A204.1 (cell line): Measurements from ENCODE around the gene GATA2.

ENCODE experiments used
- FAIRE-seq: peaks from 2 replicates; lab custom pipeline; 2012; peaks lifted over from hg19 to GRCh38; lab: Jason Lieb, UNC

The GATA2 gene

GRCh38 chr3:128472449-128473179 is 20.4 kb downstream of the GATA2 start:
- FAIRE-seq: no peak

DNA sequence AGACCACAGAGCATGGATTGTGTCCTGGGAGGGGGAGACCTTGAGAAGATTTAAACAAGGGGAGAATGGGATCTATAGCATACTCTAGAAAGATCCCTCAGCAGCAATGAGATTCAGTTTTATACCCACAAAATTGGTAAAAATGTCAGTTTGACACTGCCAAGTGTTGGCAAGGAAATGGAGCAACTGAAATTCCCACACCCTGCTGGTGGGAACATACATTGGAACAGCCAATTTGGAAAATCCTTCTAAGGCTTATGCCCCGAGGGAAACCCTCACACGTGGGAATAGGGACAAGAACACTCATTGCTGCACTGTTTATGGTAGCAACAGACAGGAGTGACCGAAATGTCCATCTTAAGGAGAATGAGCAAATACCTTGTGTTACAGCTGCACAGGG is 21.3 kb downstream of the GATA2 start:
- FAIRE-seq: no peak

DNA sequence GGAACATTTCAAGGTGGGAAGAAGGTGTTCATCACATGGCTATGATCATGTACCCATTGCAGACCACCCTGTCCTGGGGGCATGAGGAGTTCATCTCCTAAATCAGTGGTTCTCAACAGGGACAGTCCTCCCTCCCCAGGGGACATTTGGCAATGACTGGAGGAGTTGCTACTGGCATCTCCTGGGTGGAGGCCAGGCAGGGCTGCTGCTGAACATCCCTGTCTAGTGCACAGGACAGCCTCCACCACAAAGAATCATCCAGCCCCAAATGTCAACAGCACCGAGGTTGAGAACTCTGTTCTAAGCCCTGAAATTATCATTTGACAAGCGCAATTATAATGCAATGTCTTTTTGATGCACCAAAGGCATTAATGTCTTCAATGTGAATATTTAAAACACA is 21.9 kb downstream of the GATA2 start:
- FAIRE-seq: no peak

DNA sequence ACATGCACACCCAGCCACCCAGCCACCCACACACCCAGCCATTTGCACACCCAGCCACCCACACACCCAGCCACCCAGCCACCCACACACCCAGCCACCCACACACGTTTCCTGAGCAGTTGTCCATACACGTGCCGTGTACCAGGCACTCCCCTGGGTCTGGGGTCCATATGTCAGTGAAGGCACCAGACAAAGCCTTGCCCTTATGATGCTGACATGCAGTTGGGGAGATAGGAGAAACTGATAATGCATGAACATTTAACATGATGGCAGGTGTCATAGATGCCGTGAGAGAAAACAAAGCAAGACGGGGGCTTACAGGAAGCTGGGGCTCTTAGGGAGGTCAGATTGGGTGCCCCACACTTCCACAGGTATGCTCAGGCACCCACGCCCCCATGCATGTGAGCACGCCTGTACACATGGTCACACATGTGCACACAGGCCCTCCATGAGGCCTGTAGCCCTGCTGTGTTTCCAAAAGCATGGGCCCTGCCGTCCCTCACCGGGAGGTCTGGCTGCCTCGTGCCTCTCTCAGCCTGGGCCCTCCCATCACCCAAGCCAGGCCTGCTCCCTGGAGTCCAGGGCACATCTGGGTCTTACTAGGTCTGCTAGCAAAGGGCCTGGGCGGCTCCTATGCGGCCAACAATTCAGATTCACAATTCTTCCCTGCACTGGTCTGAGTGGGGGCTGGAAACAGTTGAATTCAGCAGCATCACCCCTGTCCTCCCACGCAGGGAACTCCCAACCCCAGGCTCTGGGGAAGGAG is 22.7 kb downstream of the GATA2 start:
- FAIRE-seq: no peak

DNA sequence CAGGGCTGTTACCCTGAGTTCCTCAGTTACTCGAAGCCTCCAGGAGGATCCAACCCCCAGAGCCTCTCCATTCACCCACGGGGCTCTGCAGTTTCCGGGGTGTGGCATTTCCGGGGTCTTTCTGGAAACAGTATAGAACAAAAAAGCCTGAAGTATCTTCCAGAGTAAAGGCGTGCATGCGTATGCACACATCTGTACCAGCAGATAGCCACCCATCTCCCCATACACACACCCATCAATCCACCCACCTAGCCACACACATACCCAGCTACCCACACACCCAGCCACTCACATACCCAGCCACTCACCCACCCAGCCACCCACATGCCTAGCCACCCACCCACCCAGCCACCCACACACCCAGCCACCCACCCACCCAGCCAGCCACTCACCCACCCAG is 23.4 kb downstream of the GATA2 start:
- FAIRE-seq: no peak

DNA sequence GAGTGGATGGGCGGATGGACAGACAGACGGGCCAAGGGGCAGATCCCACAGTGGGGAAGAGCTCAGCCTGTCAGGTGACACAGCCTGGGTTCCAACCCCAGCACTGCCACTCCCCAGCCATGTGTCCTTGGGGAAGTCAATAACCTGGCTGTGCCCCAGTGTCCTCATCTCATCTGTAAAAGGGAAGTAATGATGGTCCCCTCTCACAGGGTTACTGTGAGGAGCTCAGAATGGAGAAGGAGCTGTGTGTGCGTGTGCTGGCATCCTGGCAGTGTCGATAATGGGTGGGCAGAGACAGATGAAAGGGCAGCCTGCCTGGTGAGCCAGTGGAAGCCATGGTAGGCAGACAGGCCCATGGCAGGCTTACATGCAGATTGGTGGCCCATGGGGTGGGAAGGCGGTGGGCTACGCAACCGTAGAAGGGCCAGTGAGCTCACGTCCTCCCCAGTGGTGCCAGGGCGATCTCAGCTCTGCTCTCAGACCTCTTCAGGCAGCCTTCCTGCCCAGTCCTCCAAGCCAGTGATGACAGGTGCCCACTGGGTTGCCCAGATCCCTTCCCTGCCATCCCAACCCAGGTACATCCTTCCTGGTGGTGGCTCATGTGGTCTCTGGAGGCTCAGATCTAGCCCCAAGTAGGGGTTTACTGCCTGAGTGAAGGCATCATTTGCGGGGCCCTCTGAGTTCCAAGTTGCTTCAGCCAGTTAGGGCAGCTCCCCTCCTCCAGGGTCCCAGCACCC is 24.0 kb downstream of the GATA2 start:
- no peak for FAIRE-seq

- no peak for FAIRE-seq
Observed at GRCh38 chr3:128468285-128468790, 24.7 kb downstream of the GATA2 start.

GRCh38 chr3:128466840-128467541 is 26.0 kb downstream of the GATA2 start, which contains the start of gene DNAJB8:
Gene DNAJB8, minus strand, starts transcription at chr3:128466890. Its CDS starts 3,645 bp downstream, at chr3:128463245.
- no peak for FAIRE-seq

GRCh38 chr3:128464702-128465101 is 28.3 kb downstream of the GATA2 start:
- FAIRE-seq: no peak

DNA sequence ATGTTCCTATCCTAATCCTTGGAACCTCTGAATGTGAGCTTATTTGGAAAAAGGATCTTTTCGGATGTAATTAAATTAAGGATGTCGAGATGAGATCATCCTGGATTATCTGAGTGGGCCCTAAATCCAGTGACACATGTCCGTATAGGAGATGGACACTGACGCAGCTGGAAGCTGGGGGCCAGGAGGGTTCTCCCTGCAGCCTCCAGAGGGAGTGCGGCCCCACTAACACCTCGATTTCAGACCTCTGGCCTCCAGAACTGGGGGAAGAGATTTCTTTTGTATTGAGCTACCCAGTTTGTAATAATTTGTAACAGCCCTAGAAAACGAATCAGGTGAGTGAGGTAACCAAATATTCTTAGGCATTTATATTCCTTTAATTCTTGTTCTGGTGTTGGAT is 28.8 kb downstream of the GATA2 start:
- no peak for FAIRE-seq

DNA sequence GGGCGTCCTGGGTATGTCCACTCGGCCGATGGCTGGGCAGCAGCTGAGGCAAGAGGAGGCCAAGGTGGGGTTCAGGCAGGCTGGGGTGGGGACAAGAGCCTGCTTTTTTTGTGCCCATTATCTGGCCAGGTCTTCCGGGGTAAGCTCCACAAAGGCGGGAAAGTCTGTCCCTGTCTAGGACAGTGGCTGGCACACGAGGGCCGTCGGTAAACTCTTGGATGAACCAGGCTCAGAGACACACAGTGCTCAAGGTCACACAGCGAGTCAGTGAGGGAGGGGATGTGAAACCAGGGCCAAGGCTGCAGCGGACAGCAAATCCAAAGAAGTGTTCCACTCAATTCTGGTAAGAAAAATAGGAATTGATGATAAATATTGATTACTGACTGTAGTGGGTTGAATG is 29.2 kb downstream of the GATA2 start:
- FAIRE-seq: no peak

DNA sequence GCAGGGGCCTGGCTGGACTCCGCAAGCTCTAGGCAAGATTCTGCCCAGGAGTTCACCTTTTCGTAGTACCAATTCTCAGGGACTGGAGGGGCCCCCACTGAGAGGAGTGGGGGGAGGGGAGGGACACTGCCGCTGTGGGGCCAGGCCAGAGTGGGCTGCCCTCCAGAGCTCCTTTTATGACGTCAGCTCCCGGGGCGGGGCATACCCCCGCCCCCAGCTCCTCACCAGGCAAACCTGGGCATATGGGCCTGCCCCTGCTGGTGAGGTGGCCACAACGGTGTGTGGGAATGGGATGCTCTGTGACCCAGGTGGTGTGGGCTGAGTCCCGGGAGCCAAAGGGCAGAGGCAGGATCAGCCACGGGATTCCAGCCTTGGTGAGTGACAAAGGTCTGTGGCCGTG is 29.6 kb downstream of the GATA2 start:
- FAIRE-seq: no peak

- FAIRE-seq: no peak
Observed at GRCh38 chr3:128462931-128463330, 30.1 kb downstream of the GATA2 start.

GRCh38 chr3:128462341-128462910 is 30.6 kb downstream of the GATA2 start:
- FAIRE-seq: no peak

GRCh38 chr3:128461731-128462130 is 31.3 kb downstream of the GATA2 start:
- no peak for FAIRE-seq

- FAIRE-seq: no peak
Observed at GRCh38 chr3:128459461-128459820, 33.6 kb downstream of the GATA2 start.

DNA sequence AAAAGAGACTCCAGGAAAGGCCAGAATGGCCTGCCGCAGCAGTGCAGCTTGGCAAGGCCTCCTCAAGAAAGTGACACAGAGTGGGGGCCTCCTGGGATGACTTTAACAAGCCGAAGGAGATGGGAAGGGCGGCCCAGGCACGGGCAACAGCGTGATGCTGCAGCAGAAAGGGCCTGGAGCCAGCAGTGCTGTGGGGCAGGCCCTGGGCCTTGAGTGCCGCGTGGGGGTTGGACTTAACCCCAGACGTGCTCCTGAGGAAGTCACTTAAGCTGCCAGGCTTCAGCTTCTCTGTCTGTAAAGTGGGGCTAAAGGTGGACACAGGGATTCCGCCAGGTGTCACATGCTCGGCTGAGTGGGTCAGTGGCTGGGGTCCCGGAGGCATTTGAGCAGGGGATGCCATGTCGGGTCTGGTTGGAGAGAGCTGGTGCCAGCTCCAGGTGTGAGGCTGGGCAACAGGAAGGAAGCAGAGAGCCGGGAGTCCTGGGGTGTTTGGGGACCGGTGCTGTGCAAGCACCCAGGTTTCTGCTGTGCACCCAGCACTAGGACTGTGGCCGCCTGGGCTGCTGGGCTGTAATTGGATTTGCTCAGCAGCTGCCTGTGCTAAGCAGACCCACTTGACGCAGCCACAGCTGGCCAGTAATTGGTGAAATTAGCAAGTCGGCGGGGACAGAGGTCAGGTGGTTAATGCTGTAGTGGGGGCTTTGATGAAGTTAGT is 34.1 kb downstream of the GATA2 start:
- FAIRE-seq: no peak

GRCh38 chr3:128457937-128458336 is 35.1 kb downstream of the GATA2 start:
- FAIRE-seq: no peak

- FAIRE-seq: no peak
Observed at GRCh38 chr3:128456776-128457715, 36.0 kb downstream of the GATA2 start.
